Measurements from ENCODE around the gene POU4F1.

Gene POU4F1

DNA sequence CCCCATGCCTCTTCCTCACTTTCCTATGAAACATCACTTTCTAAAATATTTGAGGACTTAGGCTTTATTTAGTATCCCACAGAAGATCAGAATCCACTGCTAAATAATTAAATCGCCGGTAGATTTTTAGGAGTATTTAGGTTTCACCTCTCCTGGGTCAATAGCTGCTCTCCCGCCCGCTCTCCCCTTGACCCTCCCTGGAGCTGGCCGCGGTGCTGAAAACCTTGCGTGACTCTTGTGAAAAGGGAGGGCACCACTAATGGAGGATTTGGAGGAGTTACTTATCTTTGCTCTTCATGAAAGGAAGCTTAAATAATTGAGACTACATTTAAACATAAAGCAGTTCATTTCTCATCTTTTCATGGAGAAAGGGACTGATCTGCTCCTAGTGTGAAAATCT is 14.1 kb downstream of the POU4F1 start:
- DNase-seq = no peak

DNA sequence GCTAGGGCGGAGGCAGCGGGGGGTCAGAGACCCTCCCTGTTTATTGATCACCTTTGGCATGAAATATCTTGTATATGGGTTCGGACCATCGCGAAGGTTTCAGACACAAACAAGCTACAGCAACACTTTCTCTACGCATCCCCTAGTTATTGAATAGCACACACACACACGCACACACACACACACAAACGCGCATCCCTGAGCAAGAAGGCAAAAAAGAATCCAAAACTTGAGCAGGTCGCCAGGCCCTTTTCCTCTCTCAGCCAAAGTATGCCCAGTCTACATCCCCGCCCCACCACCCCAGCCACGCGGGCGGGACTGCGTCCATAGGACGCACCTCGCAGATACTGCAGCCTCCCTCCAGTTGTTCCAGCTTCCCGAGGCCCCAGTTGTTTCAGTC is 16.0 kb downstream of the POU4F1 start:
- DNase-seq = no peak

DNA sequence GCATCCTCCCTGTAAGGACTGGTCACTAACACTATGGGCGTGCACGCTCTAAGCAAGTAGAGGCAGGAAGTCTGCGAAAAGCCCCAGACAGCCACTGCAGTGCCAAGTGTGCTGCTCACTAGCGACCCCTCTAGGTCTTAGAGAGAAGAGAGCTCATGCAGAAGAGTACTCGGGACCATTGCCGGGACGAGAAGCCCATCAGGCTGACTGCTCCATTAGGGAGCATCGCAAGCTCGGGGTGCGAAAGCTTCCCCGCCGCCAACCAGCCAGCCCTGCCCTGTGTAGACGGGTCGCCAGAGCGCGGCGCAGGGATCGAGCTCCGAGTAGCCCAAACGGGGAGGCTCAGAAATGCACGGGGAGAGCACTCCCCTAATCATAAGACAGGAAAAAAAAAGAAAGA is 16.6 kb downstream of the POU4F1 start:
- DNase-seq = no peak

DNA sequence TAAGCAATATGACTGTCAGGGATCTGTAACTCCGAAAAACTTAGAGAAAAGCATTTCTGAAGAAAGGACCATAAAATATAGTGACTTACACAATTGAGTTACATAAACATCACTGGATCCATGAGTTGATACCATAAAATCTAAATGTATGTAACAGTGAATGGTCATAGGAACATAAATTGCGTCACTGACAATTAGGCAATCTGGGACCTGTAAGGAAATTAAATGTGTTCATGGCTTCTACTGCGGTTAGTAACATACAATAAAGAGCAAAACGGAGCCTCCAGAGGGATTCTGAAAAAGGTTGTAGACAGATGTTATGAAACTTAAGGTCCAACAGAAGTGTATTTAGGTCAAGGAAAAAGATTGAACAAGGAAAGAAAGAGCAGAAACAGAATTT is 27.1 kb downstream of the POU4F1 start:
- DNase-seq = no peak

DNA sequence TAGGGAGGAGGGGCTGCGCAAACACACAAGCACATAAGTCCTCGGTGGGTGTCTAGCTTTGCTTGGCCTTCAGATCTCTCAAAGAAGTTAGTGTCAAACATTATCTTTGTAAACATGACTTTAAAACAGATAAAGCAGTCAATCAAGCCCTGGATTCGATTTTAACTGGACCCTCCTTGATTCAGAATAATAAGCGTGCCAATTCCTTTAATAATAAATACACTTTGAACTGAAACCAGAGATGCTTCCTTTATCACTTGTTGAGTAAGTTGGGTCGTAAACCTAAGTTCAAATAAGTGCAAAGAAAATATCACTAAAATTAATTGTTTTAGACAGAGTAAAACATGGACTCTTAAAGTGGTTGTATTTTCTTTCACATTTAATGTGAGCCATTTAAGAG is 30.9 kb downstream of the POU4F1 start:
- no peak for DNase-seq

DNA sequence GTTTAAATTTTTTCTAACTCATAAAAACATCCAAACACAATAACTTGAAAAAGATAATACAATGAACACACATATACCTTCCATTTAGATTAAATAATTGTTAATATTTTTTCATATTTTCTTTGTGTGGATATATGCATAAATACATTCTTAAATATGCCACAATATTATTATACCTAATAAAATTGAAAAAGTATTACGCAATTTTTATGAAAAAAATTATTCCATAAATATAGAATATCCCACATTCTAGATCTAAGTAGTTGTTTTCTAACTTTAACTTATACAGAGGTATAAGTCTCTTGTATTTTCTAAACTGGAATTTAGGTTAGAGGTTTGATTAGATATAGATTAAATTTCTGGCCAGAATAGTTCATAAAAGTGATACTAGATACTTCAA is 34.3 kb downstream of the POU4F1 start:
- DNase-seq = no peak

DNA sequence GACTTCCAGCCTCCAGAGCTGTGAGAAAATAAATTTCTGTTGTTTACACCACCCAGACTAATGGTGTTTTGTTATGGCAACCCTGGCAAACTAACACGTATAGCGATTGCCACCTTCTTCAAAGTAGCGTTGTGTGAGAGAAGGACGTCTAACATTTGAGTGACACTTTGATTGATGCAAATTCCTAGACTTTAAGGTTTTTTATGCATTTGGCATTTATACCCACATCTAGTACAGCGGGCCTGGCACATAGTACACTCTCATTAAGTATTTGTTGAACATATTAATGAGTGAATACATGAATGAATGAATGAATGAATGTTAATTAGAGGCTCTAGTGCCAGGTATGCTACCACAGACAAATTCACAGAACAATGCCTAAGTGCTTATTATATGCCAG is 36.7 kb downstream of the POU4F1 start:
- DNase-seq = no peak

DNA sequence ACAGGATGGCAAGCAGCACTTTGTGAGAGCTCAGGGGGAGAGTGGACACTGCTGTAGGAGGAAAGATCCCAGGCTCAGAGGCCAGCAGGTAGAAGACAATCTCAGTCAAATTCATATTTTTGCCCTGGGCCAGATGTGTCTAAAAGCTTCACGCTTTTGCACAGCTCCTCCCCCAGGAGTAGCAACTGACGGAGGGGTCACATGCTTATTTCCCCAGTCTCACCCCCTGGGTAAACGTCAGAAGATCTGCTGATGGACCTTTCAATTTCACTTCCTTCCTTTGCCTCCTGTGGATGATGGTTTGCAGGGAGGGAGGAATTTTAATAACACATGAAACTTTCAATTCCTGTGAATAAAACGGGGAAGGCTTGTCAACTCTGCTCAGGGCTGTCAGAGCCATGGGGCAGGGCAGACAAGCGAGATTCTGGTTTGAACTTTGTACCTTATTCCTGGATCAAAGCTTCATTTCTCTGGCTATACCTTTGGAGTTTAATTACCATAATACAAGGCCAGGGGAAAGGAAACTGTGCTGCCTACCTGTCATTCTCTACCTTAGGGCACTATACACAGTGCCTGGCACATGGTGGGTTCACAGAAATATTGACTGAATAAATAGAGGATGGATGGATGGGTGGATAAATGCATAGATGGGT is 41.0 kb downstream of the POU4F1 start:
- DNase-seq = no peak

Data from SIG-M5 (cell line).